ENCODE data around the gene CDK10.

CDK10 gene

GRCh38 chr16:89738072-89738377 is 51.5 kb downstream of the CDK10 start:
- DNase-seq, result no peak

- no peak for DNase-seq
These were observed 52.2 kb downstream of the CDK10 start for GRCh38 chr16:89738538-89739317.

GRCh38 chr16:89739383-89739782 is 52.9 kb downstream of the CDK10 start:
- no peak for DNase-seq

GRCh38 chr16:89741342-89742014 is 55.0 kb downstream of the CDK10 start:
- no peak for DNase-seq

- DNase-seq, result no peak
These were observed 56.5 kb downstream of the CDK10 start for GRCh38 chr16:89742948-89743347.

- DNase-seq, result no peak
These were observed 58.3 kb downstream of the CDK10 start for GRCh38 chr16:89744813-89745212.

Data from 8988T (cell line).